GM12891 (cell line): ENCODE data around the gene ING5.

Experiments used
- POLR2A ChIP-seq: IDR thresholded peaks from 2 replicates; pipeline ENCODE4 v1.6.1; 2011; ENCODE audit warnings: low read depth, low read length, control low read depth
- POLR2AphosphoS5 ChIP-seq: IDR thresholded peaks from 2 replicates; pipeline ENCODE4 v1.6.1; 2011; ENCODE audit warnings: low read depth, low read length, control low read depth
- POU2F2 ChIP-seq: IDR thresholded peaks from 2 replicates; pipeline ENCODE4 v1.6.1; 2011; ENCODE audit warnings: low read depth, mild to moderate bottlenecking, control low read depth, low read length, moderate library complexity
- SPI1 ChIP-seq: IDR thresholded peaks from 2 replicates; pipeline ENCODE4 v1.6.1; 2011; ENCODE audit warnings: low read depth, low read length, control low read depth
- TAF1 ChIP-seq: IDR thresholded peaks from 2 replicates; pipeline ENCODE4 v1.6.1; 2011; ENCODE audit warnings: low read depth, low read length, control low read depth

GRCh38 chr2:241673797-241674725 lies 27.8 kb upstream of the ING5 start:
- TF ChIP-seq POLR2A, result no peak
- no peak for TF ChIP-seq POLR2AphosphoS5
- no peak for TF ChIP-seq TAF1
- no peak for TF ChIP-seq POU2F2
- no peak for TF ChIP-seq SPI1
